GM18951 (cell line): ENCODE data around the gene CHRNA7.
"Not testable (repeated sequence)": the region's sequence is repeated elsewhere in the genome, so short reads cannot be mapped to it uniquely, and the experiment has no call there.

Experiments used
- POLR2A ChIP-seq: IDR thresholded peaks from 4 replicates; pipeline ENCODE4 v1.6.1; 2011; ENCODE audit warnings: mild to moderate bottlenecking; ENCODE audit not compliant: insufficient read length, insufficient read depth; ENCODE audit errors: extremely low read depth
- in situ Hi-C: fragments of 300-500 bp; cut with MboI; formaldehyde crosslinking; loops from one replicate; pipeline ENCODE4 v1.12.0; 2022; ENCODE audit warnings: low sequenced_read_pairs, mixed read lengths, inconsistent platforms; ENCODE audit not compliant: unreplicated experiment

CHRNA7 gene

DNA sequence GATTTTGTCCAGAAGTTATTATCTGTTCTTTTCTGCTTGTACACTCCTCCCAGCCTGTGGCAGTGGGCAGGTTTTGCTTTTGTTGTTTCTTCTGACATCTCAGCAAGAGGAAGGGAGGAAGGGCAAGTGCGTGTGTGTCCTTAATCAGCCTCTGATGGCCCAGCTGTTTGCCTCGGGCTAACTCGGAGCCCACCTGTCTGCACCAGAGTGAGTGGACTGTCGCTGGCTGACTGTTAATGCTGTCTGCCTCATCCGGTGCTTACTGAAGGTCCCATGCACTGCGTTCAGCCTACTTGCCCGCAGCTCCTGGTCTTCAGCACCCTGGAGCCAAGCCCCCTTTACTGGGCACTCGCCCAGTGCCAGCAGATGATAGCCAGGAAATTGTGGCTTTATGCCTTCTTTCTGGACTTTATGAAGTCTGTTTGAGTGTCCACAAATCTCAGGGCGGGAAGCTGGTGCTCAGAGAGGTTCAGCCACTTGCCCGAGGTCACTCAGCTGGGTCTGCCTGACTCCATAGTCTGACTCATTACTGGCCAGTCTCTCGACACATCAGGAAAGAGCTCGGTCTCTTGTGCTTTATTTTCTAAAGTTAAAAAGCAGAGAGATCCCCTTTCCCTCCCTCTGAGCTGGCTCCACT lies 89.5 kb downstream of the CHRNA7 start:
- in situ Hi-C loops: no loop called here
- TF ChIP-seq POLR2A: no peak

- in situ Hi-C loops: no loop called here
- no peak for TF ChIP-seq POLR2A
Measured at GRCh38 chr15:32120577-32121383, 90.5 kb downstream of the CHRNA7 start.

DNA sequence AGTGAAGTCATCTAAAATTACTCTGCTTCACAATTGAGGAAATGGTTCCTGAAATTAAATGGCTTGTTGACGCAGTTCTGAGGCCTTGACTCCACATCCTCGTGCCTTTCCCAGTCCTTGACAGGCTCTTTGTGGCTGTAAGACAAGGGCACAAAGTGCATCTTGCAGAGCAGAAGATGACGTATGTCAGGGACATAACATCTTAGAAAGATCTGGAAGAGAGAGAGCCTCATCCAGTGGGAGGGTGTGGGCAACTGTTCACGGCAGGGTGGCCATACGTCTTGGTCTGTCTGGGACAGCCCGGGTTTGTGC lies 91.0 kb downstream of the CHRNA7 start:
- no peak for TF ChIP-seq POLR2A
- in situ Hi-C loops: no loop called here

DNA sequence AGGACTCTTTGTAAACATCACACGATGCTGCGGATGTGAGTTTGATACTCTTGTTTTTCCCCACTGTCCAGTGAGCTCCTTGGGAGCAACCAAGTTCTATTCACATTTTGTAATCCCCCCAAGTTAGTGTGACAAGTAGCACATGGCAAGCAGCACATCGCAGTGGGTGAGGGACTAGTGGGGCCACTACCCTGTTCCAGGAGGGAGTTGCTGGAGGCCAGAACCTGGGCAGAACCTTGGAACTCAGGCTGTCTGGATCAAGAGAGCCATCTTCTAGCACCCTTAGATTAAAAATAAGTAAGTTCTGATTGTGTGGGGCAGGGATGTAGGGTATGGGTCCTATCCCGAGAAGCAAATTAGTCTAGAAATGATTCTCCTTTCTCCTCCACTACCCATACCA lies 91.7 kb downstream of the CHRNA7 start:
- no peak for TF ChIP-seq POLR2A
- in situ Hi-C loops: no loop called here

- no peak for TF ChIP-seq POLR2A
- in situ Hi-C loops: no loop called here
Measured at GRCh38 chr15:32123473-32123872, 93.2 kb downstream of the CHRNA7 start.

- no peak for TF ChIP-seq POLR2A
- in situ Hi-C loops: no loop called here
Measured at GRCh38 chr15:32124726-32125125, 94.4 kb downstream of the CHRNA7 start.

- in situ Hi-C loops: no loop called here
- no peak for TF ChIP-seq POLR2A
Measured at GRCh38 chr15:32125595-32125994, 95.3 kb downstream of the CHRNA7 start.

DNA sequence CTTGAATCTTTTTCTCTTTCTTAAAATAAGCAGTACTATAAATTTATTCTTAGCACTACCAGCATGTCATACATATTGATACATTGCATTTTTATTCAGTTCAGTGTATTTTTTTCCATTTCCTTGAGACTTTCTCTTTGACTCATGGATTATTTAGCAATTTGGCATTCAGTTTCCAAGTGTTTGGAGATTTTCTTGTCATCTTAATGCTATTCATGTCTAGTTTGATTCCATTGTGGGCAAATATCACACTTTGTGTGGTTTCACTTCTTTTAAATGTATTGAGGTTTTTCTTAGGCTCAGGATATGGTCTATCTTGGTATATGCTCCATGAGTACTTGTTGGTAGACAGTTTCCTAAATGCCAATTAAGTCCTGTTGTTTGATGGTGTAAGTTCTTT lies 99.5 kb downstream of the CHRNA7 start:
- no peak for TF ChIP-seq POLR2A
- in situ Hi-C loops: no loop called here

GRCh38 chr15:32130823-32131222 lies 100.5 kb downstream of the CHRNA7 start:
- no peak for TF ChIP-seq POLR2A
- in situ Hi-C loops: no loop called here

- in situ Hi-C loops: no loop called here
Measured at GRCh38 chr15:32131803-32132202, 101.5 kb downstream of the CHRNA7 start.

GRCh38 chr15:32132859-32133258 lies 102.5 kb downstream of the CHRNA7 start:
- in situ Hi-C loops: no loop called here
- no peak for TF ChIP-seq POLR2A

More at GRCh38 chr15:32131803-32132202, 101.5 kb downstream of the CHRNA7 start:
- no peak for TF ChIP-seq POLR2A

DNA sequence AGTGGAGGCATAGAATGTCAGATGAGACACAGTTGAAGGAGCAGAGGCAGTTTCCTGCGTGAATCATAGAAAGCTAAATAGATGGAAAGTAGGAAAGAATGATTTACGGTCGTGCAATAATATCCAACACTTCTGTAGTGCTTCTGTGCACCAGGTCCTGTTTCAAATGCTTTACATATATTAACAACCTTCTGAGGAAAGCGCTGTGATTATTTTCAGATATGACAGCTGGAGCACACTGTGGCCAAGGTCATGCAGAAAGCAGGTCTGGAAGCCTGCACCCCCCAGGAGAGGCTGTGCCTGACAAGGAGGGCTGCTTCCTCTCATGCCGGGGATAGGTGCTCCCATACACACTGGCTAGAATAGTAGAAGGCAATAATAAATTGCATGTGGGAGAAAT lies 104.5 kb downstream of the CHRNA7 start:
- in situ Hi-C loops: no loop called here
- no peak for TF ChIP-seq POLR2A

GRCh38 chr15:32135335-32135734 lies 105.0 kb downstream of the CHRNA7 start:
- TF ChIP-seq POLR2A: no peak
- in situ Hi-C loops: no loop called here

DNA sequence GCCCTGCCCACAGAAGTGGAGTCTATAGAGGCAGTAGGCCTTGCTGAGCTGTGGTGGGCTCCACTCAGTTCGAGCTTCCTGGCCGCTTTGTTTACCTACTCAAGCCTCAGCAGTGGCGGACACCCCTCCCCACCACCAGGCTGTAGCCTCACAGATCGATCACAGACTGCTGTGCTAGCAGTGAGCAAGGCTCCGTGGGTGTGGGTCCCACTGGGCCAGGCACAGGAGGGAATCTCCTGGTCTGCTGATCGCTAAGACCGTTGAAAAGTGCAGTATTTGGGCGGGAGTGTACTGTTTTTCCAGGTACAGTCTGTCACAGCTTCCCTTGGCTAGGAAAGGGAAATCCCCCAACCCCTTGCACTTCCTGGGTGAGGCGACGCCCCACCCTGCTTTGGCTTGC lies 115.2 kb downstream of the CHRNA7 start:
- in situ Hi-C loops: not testable (repeated sequence)

DNA sequence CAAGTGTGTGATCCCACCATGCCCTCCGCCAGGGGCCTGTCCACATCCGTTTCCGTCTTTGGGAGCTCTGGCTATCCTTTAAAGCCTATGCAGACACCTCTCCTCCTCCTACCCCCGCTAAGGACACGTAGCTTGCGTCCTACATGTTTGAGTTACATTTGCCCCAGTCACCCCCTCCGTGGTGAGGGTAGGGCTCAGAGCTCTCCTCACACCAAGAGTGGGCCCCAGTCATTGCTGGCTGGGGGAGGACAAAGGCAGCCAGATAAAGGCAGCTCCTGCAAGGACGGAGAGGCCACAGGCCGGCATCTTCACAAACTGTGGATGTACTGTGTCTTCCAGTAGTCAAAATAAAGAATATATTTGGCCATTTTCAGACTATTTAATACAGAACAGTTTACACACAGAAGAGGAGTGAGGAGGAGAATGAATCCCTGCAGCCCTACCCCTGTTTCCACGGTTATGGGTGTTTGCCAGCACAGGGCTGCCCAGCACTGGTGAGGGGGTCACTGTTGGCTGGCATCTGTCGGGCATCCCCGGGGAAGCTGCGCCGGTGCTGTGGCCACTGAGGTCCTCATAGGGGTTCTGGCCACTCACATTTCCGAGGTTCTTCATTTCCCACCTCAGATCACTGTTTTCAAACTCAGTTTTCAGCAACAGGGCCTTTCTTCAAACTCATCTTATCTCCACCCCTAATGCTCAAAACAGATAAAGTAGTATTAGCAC lies 118.7 kb downstream of the CHRNA7 start:
- TF ChIP-seq POLR2A: no peak
- in situ Hi-C loops: no loop called here
